CD4-positive, alpha-beta memory T cell (primary cell): ENCODE results near the gene TRAPPC3. TPM values are rescaled to one million over a fixed set of nuclear protein-coding genes. Genes with fewer than 3 reads are reported as not detected.

Experiments used
- CTCF ChIA-PET: fragments of 350-600 bp; sonication (Branson Sonifier 250); formaldehyde crosslinking; loops from one replicate; lab custom pipeline; 2021; ENCODE audit warnings: inconsistent platforms; ENCODE audit not compliant: partially characterized antibody; lab: Charles Lee
- POLR2A ChIA-PET: fragments of 350-600 bp; sonication (Branson Sonifier 250); formaldehyde crosslinking; loops from one replicate; lab custom pipeline; 2021; ENCODE audit not compliant: partially characterized antibody; lab: Charles Lee
- DNase-seq, 5 donors: peaks; one replicate each; pipeline versions ENCODE4 v3.0.0 to v3.0.0-alpha.2; 2020 to 2022; ENCODE audit warnings: mixed read lengths in 1 of 5
- H3K27ac ChIP-seq: one replicate; pipeline ENCODE4 v1.7.0; 2013; ENCODE audit warnings: low read depth, low read length
- H3K27me3 ChIP-seq: 2 replicates; pipeline ENCODE4 v1.7.0; 2013; ENCODE audit warnings: mild to moderate bottlenecking, low read length, moderate library complexity; ENCODE audit not compliant: insufficient read depth
- H3K36me3 ChIP-seq: 2 replicates; pipeline ENCODE4 v1.7.0; 2013; ENCODE audit warnings: mild to moderate bottlenecking, low read length, moderate library complexity; ENCODE audit not compliant: insufficient read depth
- H3K4me1 ChIP-seq: 2 replicates; pipeline ENCODE4 v1.7.0; 2013; ENCODE audit warnings: mild to moderate bottlenecking, low read length, moderate library complexity; ENCODE audit not compliant: insufficient read depth
- H3K4me3 ChIP-seq, 2 donors: one replicate each; pipeline ENCODE4 v1.7.0; 2013; ENCODE audit warnings: low read length in 2 of 2, mild to moderate bottlenecking in 1 of 2
- H3K9me3 ChIP-seq, 2 donors: one replicate each; pipeline ENCODE4 v1.7.0; 2013; ENCODE audit warnings: low read length in 2 of 2, control low read depth in 1 of 2; ENCODE audit not compliant: control insufficient read depth in 1 of 2
- H3K27ac Mint-ChIP-seq, 7 donors: one replicate each; pipeline ENCODE4 v1.8.0; 2020 to 2021; ENCODE audit warnings: mixed read lengths in 7 of 7, mild to moderate bottlenecking in 6 of 7, inconsistent platforms in 3 of 7, moderate library complexity in 3 of 7
- H3K27me3 Mint-ChIP-seq, 2 donors: one replicate each; pipeline ENCODE4 v1.8.0; 2020 to 2021; ENCODE audit warnings: mixed read lengths in 2 of 2
- H3K36me3 Mint-ChIP-seq, 2 donors: one replicate each; pipeline ENCODE4 v1.8.0; 2020 to 2021; ENCODE audit warnings: mixed read lengths in 2 of 2, inconsistent platforms in 1 of 2, mild to moderate bottlenecking in 1 of 2
- H3K4me1 Mint-ChIP-seq, 4 donors: one replicate each; pipeline ENCODE4 v1.8.0; 2020 to 2021; ENCODE audit warnings: mixed read lengths in 4 of 4, mild to moderate bottlenecking in 1 of 4
- H3K4me3 Mint-ChIP-seq, 8 donors: one replicate each; pipeline ENCODE4 v1.8.0; 2020 to 2021; ENCODE audit warnings: mixed read lengths in 8 of 8, mild to moderate bottlenecking in 7 of 8, moderate library complexity in 6 of 8, inconsistent platforms in 3 of 8
- H3K9me3 Mint-ChIP-seq, 8 donors: one replicate each; pipeline ENCODE4 v1.8.0; 2020 to 2021; ENCODE audit warnings: mixed read lengths in 8 of 8, mild to moderate bottlenecking in 5 of 8, inconsistent platforms in 3 of 8, moderate library complexity in 1 of 8
- intact Hi-C: fragments of 100-400 bp; cut with micrococcal nuclease; formaldehyde crosslinking; loops from one replicate; pipeline ENCODE4 v1.15.1; 2023
- polyA plus RNA-seq, 2 donors: library from polyadenylated mRNA; unstranded; fragments of 300-500 nt; fragmentation: Illumina TruSeq; gene quantifications; one replicate each; pipeline ENCODE4 v1.2.3, GENCODE V29; 2021
- total RNA-seq, 2 experiments: library from RNA; stranded (reverse); gene quantifications; one replicate each; pipeline ENCODE4 v1.2.3, GENCODE V29; 2021

The TRAPPC3 gene
- total and polyA plus RNA-seq, 4 experiments from 2014 or later, result 51.8 to 190 (median 81.8) TPM

DNA sequence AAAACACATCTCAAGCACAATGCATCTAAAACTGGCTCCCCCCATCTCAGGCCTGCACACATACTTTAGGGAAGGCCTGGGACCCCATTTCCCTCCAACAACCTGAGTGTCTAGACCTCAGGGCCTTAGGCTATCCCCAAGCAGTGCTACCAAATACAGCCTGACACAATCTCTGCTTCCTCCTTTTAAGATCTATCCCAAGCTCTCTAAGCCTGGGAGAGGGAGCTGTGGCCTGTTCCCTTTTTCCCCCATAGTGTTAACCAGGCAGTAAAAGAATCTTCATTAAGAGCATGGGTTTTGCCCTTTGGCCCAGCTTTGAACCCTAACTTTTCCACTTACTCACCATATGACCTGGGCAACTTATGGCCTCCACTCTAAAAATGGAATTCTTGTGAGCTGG, 13.5 kb downstream of the TRAPPC3 start:
- no peak overlapping the region for H3K27ac ChIP-seq
- no peak overlapping the region for H3K4me3 ChIP-seq
- CTCF ChIA-PET, result interaction anchor here (0.9 to 3.6 kb wide), 7 partner anchors 9 to 53 kb away, joined by 3 to 34 read pairs (median 13); no protein-coding TSS in a partner anchor
- Mint-ChIP-seq H3K9me3 (no peaks in the 10 kb centered on the region), H3K36me3 (peaks cover 26 to 44% of the 10 kb centered on the region in 2 donors), H3K27ac (peak overlapping the region in 4 of 7 donors; percentile 5 to 82 (median 52)), H3K4me1 (peaks cover 0 to 12% (median 6%) of the 10 kb centered on the region in 4 donors), H3K4me3 (no peak overlapping the region), H3K27me3 (no peaks in the 10 kb centered on the region)
- peaks cover 36% of the 10 kb centered on the region for H3K36me3 ChIP-seq
- no peaks in the 10 kb centered on the region for H3K27me3 ChIP-seq
- intact Hi-C loops, result no loop called here
- H3K4me1 ChIP-seq, result no peaks in the 10 kb centered on the region
- DNase-seq, result no peak
- POLR2A ChIA-PET, result interaction anchor here (0.9 to 2.0 kb wide), 3 partner anchors 27 to 150 kb away, joined by 3 to 7 read pairs (median 5); no protein-coding TSS in a partner anchor
- no peaks in the 10 kb centered on the region for H3K9me3 ChIP-seq

DNA sequence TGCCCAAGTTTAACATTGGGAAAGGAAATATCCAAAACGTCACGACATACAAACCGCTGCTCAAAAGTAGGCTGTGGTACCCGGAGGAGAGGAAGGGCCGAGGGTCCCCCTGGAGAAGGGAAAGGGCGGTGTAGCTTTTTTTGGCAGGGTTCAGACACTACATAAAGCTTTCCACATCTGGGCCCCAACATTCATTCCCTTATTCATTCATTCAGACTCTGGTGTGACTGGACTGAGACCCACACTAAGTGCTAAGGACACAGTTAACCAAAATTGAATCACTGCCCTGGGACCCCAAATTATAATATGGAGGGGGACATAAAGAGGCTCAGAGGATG, 14.0 kb downstream of the TRAPPC3 start:
- peaks cover 0 to 9% (median 6%) of the 10 kb centered on the region in 4 donors for H3K4me1 Mint-ChIP-seq
- no peaks in the 10 kb centered on the region for H3K27me3 Mint-ChIP-seq
- CTCF ChIA-PET, result interaction anchor here (0.5 to 3.6 kb wide), 14 partner anchors 10 to 152 kb away, joined by 3 to 34 read pairs (median 4); partner anchors contain the start of gene TRAPPC3
- H3K27me3 ChIP-seq, result no peaks in the 10 kb centered on the region
- intact Hi-C loops, result no loop called here
- peaks cover 36% of the 10 kb centered on the region for H3K36me3 ChIP-seq
- no peak overlapping the region for H3K4me3 Mint-ChIP-seq
- H3K4me3 ChIP-seq, result no peak overlapping the region
- POLR2A ChIA-PET, result interaction anchor here (0.9 to 2.0 kb wide), 4 partner anchors 26 to 150 kb away, joined by 3 to 7 read pairs (median 6); no protein-coding TSS in a partner anchor
- H3K27ac Mint-ChIP-seq, result peak overlapping the region in 4 of 7 donors; percentile 3 to 80 (median 54)
- no peaks in the 10 kb centered on the region for H3K9me3 ChIP-seq
- no peaks in the 10 kb centered on the region for H3K4me1 ChIP-seq
- H3K27ac ChIP-seq, result no peak overlapping the region
- peaks cover 26 to 41% of the 10 kb centered on the region in 2 donors for H3K36me3 Mint-ChIP-seq
- no peak for DNase-seq
- no peaks in the 10 kb centered on the region for H3K9me3 Mint-ChIP-seq

DNA sequence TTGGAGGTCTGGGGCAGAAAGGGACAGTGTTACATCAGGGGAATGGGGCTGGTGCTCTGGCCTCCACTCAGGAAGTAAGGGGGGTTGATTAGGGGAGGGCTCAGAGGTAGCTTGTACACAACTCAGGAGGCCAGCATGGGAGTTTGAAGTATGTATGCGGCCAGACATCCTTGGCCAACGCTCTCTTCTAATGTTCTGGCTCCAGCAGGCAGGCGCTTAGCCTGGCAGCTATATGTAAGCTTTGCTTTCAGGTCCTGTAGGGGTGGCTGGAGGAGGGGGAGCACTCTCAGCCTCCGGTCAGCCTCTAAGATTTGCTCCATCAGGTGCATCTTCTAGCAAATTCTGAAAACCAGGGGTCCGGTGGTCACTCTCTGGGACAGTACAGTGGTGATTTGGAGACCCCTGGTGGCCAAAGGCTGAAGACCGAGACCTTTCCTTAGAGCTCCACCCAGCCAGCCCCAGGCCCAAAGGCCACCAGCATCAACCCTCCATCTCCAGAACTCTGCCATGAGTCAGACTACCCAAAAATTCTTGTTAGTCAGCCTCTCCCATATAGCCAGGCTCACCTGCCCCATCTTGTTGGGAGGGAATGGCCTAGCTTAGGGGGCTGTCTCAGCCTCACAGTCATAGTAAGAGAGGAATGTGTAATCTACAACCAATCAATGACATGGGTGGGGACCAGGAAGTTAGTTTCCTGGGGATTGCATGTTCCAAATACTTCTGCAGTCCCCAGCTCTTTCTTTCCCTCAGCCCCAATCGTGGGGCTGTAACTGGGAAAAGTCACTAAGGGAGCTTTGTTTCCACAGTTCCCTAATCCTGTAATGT, 14.6 kb downstream of the TRAPPC3 start:
- H3K27ac Mint-ChIP-seq, result peak overlapping the region in 6 of 7 donors; percentile 3 to 90 (median 64)
- no peak for DNase-seq
- H3K4me1 Mint-ChIP-seq, result peaks cover 0 to 6% (median 3%) of the 10 kb centered on the region in 4 donors
- Histone ChIP-seq H3K4me1 (no peaks in the 10 kb centered on the region), H3K36me3 (peaks cover 32% of the 10 kb centered on the region), H3K27me3 (no peaks in the 10 kb centered on the region), H3K27ac (no peak overlapping the region), H3K9me3 (no peaks in the 10 kb centered on the region), H3K4me3 (no peak overlapping the region)
- H3K4me3 Mint-ChIP-seq, result no peak overlapping the region
- no peaks in the 10 kb centered on the region for H3K9me3 Mint-ChIP-seq
- peaks cover 23 to 35% of the 10 kb centered on the region in 2 donors for H3K36me3 Mint-ChIP-seq
- CTCF ChIA-PET, result interaction anchor here (0.5 to 3.6 kb wide), 17 partner anchors 10 to 153 kb away, joined by 3 to 34 read pairs (median 4); partner anchors contain the start of gene TRAPPC3
- H3K27me3 Mint-ChIP-seq, result no peaks in the 10 kb centered on the region
- intact Hi-C loops, result loop anchor here (1.0 kb wide), 1 partner anchor 35 kb away; no protein-coding TSS in a partner anchor
- POLR2A ChIA-PET, result interaction anchor here (0.9 to 2.0 kb wide), 4 partner anchors 26 to 151 kb away, joined by 3 to 7 read pairs (median 6); no protein-coding TSS in a partner anchor

- Mint-ChIP-seq H3K4me1 (peaks cover 0 to 6% (median 3%) of the 10 kb centered on the region in 4 donors), H3K36me3 (peaks cover 19 to 29% of the 10 kb centered on the region in 2 donors), H3K9me3 (no peaks in the 10 kb centered on the region), H3K4me3 (no peak overlapping the region), H3K27me3 (no peaks in the 10 kb centered on the region), H3K27ac (peak overlapping the region in 1 of 7 donors; percentile 22)
- POLR2A ChIA-PET, result interaction anchor here (1.4 to 2.0 kb wide), 2 partner anchors 34 to 36 kb away, joined by 5 to 7 read pairs; no protein-coding TSS in a partner anchor
- H3K4me3 ChIP-seq, result no peak overlapping the region
- H3K27ac ChIP-seq, result no peak overlapping the region
- peaks cover 27% of the 10 kb centered on the region for H3K36me3 ChIP-seq
- H3K9me3 ChIP-seq, result no peaks in the 10 kb centered on the region
- DNase-seq, result no peak
- H3K4me1 ChIP-seq, result no peaks in the 10 kb centered on the region
- H3K27me3 ChIP-seq, result no peaks in the 10 kb centered on the region
- CTCF ChIA-PET, result interaction anchor here (1.2 to 3.6 kb wide), 8 partner anchors 11 to 56 kb away, joined by 3 to 34 read pairs (median 8); partner anchors contain the start of gene TRAPPC3
- intact Hi-C loops, result loop anchor here (1.0 kb wide), 1 partner anchor 35 kb away; no protein-coding TSS in a partner anchor
Measured at GRCh38 chr1:36134031-36134430, 15.3 kb downstream of the TRAPPC3 start.

DNA sequence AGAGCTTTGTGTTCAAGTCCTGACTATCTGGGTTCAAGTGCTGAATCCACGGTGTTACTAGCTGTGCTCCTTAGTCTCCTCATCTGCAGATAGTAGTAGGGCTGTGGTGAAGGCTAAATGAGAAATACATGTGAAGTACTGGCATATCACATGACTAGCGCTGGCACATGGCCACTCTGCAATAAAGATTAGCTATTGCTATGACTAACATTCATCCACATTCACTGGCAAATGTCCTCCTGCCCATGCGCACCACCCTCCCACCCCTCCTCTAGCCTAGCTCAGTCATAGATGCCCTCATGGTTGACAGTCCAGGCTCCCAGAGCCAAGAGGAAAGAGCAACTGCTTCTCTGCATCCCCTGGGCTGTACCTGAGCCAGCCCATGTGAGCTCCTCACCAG, 15.8 kb downstream of the TRAPPC3 start:
- H3K27me3 ChIP-seq, result no peaks in the 10 kb centered on the region

GRCh38 chr1:36132029-36132428, 17.3 kb downstream of the TRAPPC3 start:
- H3K4me3 ChIP-seq, result no peak overlapping the region
- Mint-ChIP-seq H3K4me1 (peaks cover 0 to 6% (median 3%) of the 10 kb centered on the region in 4 donors), H3K9me3 (no peaks in the 10 kb centered on the region), H3K27ac (no peak overlapping the region), H3K36me3 (peaks cover 9 to 12% of the 10 kb centered on the region in 2 donors), H3K4me3 (no peak overlapping the region), H3K27me3 (no peaks in the 10 kb centered on the region)
- H3K4me1 ChIP-seq, result no peaks in the 10 kb centered on the region
- peaks cover 10% of the 10 kb centered on the region for H3K36me3 ChIP-seq
- no peaks in the 10 kb centered on the region for H3K9me3 ChIP-seq
- no peak for DNase-seq
- ChIA-PET CTCF (interaction anchor here (1.1 to 1.4 kb wide), 2 partner anchors 17 to 32 kb away, joined by 4 to 5 read pairs; partner anchors contain the start of gene TRAPPC3), POLR2A (no interaction called here)
- intact Hi-C loops, result no loop called here
- H3K27me3 ChIP-seq, result no peaks in the 10 kb centered on the region
- no peak overlapping the region for H3K27ac ChIP-seq

More for the DNA sequence above, 15.8 kb downstream of the TRAPPC3 start:
- Mint-ChIP-seq H3K36me3 (peaks cover 19 to 26% of the 10 kb centered on the region in 2 donors), H3K4me1 (peaks cover 0 to 6% (median 3%) of the 10 kb centered on the region in 4 donors), H3K27me3 (no peaks in the 10 kb centered on the region), H3K9me3 (no peaks in the 10 kb centered on the region), H3K4me3 (no peak overlapping the region), H3K27ac (no peak overlapping the region)
- ChIA-PET CTCF (interaction anchor here (1.4 to 3.6 kb wide), 6 partner anchors 16 to 57 kb away, joined by 3 to 34 read pairs (median 9); partner anchors contain the start of gene TRAPPC3), POLR2A (no interaction called here)
- intact Hi-C loops, result no loop called here
- H3K36me3 ChIP-seq, result peaks cover 25% of the 10 kb centered on the region
- H3K4me3 ChIP-seq, result no peak overlapping the region
- H3K4me1 ChIP-seq, result no peaks in the 10 kb centered on the region
- no peak overlapping the region for H3K27ac ChIP-seq
- no peak for DNase-seq
- no peaks in the 10 kb centered on the region for H3K9me3 ChIP-seq

DNA sequence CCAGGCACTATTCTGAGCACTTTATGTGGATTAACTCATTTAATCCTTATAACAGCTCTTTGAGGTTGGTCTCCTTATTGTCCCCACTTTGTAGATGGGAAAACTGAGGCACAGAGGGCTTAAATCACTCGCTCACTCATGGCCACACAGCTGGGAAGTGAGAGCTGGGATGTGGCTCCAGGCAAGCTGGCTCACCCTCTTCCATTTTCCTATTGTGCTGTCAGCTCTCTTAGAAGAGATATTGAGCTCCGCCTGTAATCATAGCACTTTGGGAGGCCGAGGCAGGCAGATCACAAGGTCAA, 20.4 kb downstream of the TRAPPC3 start:
- Mint-ChIP-seq H3K4me3 (no peak overlapping the region), H3K36me3 (no peaks in the 10 kb centered on the region), H3K9me3 (no peaks in the 10 kb centered on the region), H3K27ac (no peak overlapping the region), H3K27me3 (peaks cover 17 to 18% of the 10 kb centered on the region in 2 donors), H3K4me1 (peaks cover 6 to 7% (median 7%) of the 10 kb centered on the region in 4 donors)
- intact Hi-C loops, result no loop called here
- Histone ChIP-seq H3K27ac (no peak overlapping the region), H3K4me3 (no peak overlapping the region), H3K4me1 (no peaks in the 10 kb centered on the region), H3K36me3 (no peaks in the 10 kb centered on the region), H3K27me3 (peaks cover 13% of the 10 kb centered on the region), H3K9me3 (no peaks in the 10 kb centered on the region)
- ChIA-PET CTCF (interaction anchor here (0.6 to 1.3 kb wide), 2 partner anchors 21 to 167 kb away, joined by 3 to 4 read pairs; partner anchors contain the start of gene TRAPPC3), POLR2A (no interaction called here)
- DNase-seq, result no peak
